HL-60 (cell line): ENCODE measurements around the gene FCGR3B.
"Not testable (repeated sequence)": the region's sequence is repeated elsewhere in the genome, so short reads cannot be mapped to it uniquely, and the experiment has no call there.

ENCODE experiments used
- GABPA ChIP-seq: IDR thresholded peaks from 2 replicates; pipeline ENCODE4 v1.6.1; 2012; ENCODE audit warnings: low read depth
- TF ChIP-seq, protein P1 (sequence below): IDR thresholded peaks from one replicate; pipeline ENCODE4 v1.5.1; 2011; ENCODE audit warnings: low read length, control low read depth, inconsistent platforms; ENCODE audit not compliant: insufficient read depth

DNA sequence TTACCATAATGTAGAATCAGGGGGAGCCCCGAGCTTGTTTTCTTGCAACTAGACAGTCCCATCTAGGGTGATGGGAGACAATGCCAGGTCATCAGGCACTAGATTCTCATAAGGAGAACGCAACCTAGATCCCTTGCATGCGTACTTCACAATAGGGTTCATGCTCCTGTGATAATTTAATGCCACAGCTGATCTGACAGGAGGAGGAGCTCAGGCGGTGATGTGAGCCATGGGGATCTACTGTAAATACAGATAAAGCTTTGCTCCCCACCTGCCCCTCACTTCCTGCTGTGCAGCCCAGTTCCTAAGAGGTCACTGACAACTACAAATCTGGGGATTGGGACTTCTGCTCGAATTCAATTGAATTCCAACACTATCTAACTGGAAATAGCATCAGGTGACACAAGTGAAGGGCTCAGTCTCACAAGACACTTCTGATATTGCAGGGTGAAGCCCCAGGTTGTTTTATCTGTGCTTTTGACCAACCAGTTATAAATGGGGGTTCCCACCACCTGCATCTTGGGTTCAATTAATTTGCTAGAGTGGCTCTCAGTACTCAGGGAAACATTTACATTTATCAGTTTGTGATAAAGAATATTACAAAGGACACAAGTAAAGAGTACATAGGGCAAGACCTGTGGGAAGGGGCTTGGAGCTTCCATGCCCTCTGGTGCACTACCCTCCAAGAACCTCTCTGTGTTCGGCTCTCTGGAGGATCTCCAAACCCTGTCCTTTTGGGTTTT is 7.4 kb upstream of the FCGR3B start:
- TF ChIP-seq, protein P1, sequence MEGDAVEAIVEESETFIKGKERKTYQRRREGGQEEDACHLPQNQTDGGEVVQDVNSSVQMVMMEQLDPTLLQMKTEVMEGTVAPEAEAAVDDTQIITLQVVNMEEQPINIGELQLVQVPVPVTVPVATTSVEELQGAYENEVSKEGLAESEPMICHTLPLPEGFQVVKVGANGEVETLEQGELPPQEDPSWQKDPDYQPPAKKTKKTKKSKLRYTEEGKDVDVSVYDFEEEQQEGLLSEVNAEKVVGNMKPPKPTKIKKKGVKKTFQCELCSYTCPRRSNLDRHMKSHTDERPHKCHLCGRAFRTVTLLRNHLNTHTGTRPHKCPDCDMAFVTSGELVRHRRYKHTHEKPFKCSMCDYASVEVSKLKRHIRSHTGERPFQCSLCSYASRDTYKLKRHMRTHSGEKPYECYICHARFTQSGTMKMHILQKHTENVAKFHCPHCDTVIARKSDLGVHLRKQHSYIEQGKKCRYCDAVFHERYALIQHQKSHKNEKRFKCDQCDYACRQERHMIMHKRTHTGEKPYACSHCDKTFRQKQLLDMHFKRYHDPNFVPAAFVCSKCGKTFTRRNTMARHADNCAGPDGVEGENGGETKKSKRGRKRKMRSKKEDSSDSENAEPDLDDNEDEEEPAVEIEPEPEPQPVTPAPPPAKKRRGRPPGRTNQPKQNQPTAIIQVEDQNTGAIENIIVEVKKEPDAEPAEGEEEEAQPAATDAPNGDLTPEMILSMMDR, result not testable (repeated sequence)
- TF ChIP-seq GABPA, result not testable (repeated sequence)
